H9 (cell line): ENCODE results near the gene HNF4A. TPM values are rescaled to one million over a fixed set of nuclear protein-coding genes. Genes with fewer than 3 reads are reported as not detected.

Source experiments
- DNase-seq: peaks from one replicate; pipeline ENCODE4 v3.0.0-alpha.2; 2017
- H2AFZ ChIP-seq: one replicate; pipeline ENCODE4 v1.6.1; 2013; ENCODE audit warnings: mild to moderate bottlenecking, low read length, control low read depth, moderate library complexity
- H2AK5ac ChIP-seq: 2 replicates; pipeline ENCODE4 v1.6.1; 2013; ENCODE audit warnings: low read length, control low read depth, mixed read lengths; ENCODE audit not compliant: insufficient read length
- H2BK120ac ChIP-seq: one replicate; pipeline ENCODE4 v1.6.1; 2013; ENCODE audit warnings: low read depth, mild to moderate bottlenecking, low read length, control low read depth, inconsistent platforms; ENCODE audit not compliant: poor library complexity, severe bottlenecking
- H2BK12ac ChIP-seq: 2 replicates; pipeline ENCODE4 v1.6.1; 2013; ENCODE audit warnings: low read length, control low read depth, mixed read lengths, low read depth; ENCODE audit not compliant: insufficient read length
- H2BK15ac ChIP-seq: 2 replicates; pipeline ENCODE4 v1.6.1; 2013; ENCODE audit warnings: low read depth, low read length, control low read depth
- H2BK20ac ChIP-seq: one replicate; pipeline ENCODE4 v1.6.1; 2013; ENCODE audit warnings: low read depth, mild to moderate bottlenecking, low read length, control low read depth, inconsistent platforms; ENCODE audit not compliant: poor library complexity, severe bottlenecking
- H2BK5ac ChIP-seq: 2 replicates; pipeline ENCODE4 v1.6.1; 2013; ENCODE audit warnings: low read length, control low read depth, mixed read lengths; ENCODE audit not compliant: insufficient read length
- H3K14ac ChIP-seq: 2 replicates; pipeline ENCODE4 v1.6.1; 2013; ENCODE audit warnings: low read length, control low read depth; ENCODE audit not compliant: insufficient read depth
- H3K18ac ChIP-seq: 2 replicates; pipeline ENCODE4 v1.6.1; 2013; ENCODE audit warnings: low read depth, mild to moderate bottlenecking, mixed read lengths, low read length, control low read depth; ENCODE audit not compliant: insufficient read length
- H3K23ac ChIP-seq: 2 replicates; pipeline ENCODE4 v1.6.1; 2013; ENCODE audit warnings: low read length, control low read depth, mixed read lengths, low read depth; ENCODE audit not compliant: insufficient read length
- H3K23me2 ChIP-seq: 2 replicates; pipeline ENCODE4 v1.6.1; 2013; ENCODE audit warnings: low read depth, mild to moderate bottlenecking, mixed read lengths, low read length, control low read depth; ENCODE audit not compliant: insufficient read length, poor library complexity, severe bottlenecking
- H3K27ac ChIP-seq: 2 replicates; pipeline ENCODE4 v1.5.1; 2013; ENCODE audit warnings: low read length, control low read depth, mixed read lengths, low read depth; ENCODE audit not compliant: insufficient read length
- H3K27me3 ChIP-seq: 2 replicates; pipeline ENCODE4 v1.6.1; 2013; ENCODE audit warnings: low read length, control low read depth, inconsistent platforms; ENCODE audit not compliant: insufficient read depth
- H3K4ac ChIP-seq: 2 replicates; pipeline ENCODE4 v1.6.1; 2013; ENCODE audit warnings: low read depth, mild to moderate bottlenecking, control low read depth, inconsistent platforms, low read length, moderate library complexity
- H3K4me1 ChIP-seq: 2 replicates; pipeline ENCODE4 v1.6.1; 2013; ENCODE audit warnings: low read length, control low read depth, inconsistent platforms; ENCODE audit not compliant: insufficient read depth
- H3K4me2 ChIP-seq: 2 replicates; pipeline ENCODE4 v1.6.1; 2013; ENCODE audit warnings: low read length, control low read depth, mixed read lengths; ENCODE audit not compliant: insufficient read length, insufficient read depth
- H3K56ac ChIP-seq: 2 replicates; pipeline ENCODE4 v1.6.1; 2013; ENCODE audit warnings: low read depth, mild to moderate bottlenecking, mixed read lengths, low read length, control low read depth; ENCODE audit not compliant: insufficient read length
- H3K79me1 ChIP-seq: 2 replicates; pipeline ENCODE4 v1.6.1; 2013; ENCODE audit warnings: low read depth, mild to moderate bottlenecking, moderate library complexity, low read length, control low read depth, inconsistent platforms; ENCODE audit not compliant: insufficient read depth, poor library complexity, severe bottlenecking
- H3K79me2 ChIP-seq: 2 replicates; pipeline ENCODE4 v1.6.1; 2013; ENCODE audit warnings: low read length, control low read depth, inconsistent platforms; ENCODE audit not compliant: insufficient read depth
- H3K9ac ChIP-seq: 2 replicates; pipeline ENCODE4 v1.6.1; 2013; ENCODE audit warnings: low read length, control low read depth, mixed read lengths; ENCODE audit not compliant: insufficient read length; ENCODE audit errors: extremely low read depth
- H3K9me3 ChIP-seq: one replicate; pipeline ENCODE4 v1.6.1; 2013; ENCODE audit warnings: low read depth, low read length, inconsistent platforms; ENCODE audit not compliant: control insufficient read depth
- H3T11ph ChIP-seq: one replicate; pipeline ENCODE4 v1.6.1; 2013; ENCODE audit warnings: mild to moderate bottlenecking, low read length, control low read depth, inconsistent platforms
- H4K20me1 ChIP-seq: one replicate; pipeline ENCODE4 v1.6.1; 2013; ENCODE audit not compliant: control insufficient read depth, insufficient read length, insufficient read depth
- H4K5ac ChIP-seq: 2 replicates; pipeline ENCODE4 v1.6.1; 2013; ENCODE audit warnings: low read depth, mild to moderate bottlenecking, mixed read lengths, low read length, control low read depth; ENCODE audit not compliant: insufficient read length
- H4K8ac ChIP-seq: replicated peaks from 2 replicates; pipeline ENCODE4 v1.6.1; 2013; ENCODE audit warnings: low read length, control low read depth, mixed read lengths, low read depth; ENCODE audit not compliant: insufficient read length
- H4K91ac ChIP-seq: 2 replicates; pipeline ENCODE4 v1.6.1; 2013; ENCODE audit warnings: low read depth, mild to moderate bottlenecking, moderate library complexity, mixed read lengths, low read length, control low read depth; ENCODE audit not compliant: insufficient read length
- H3K27ac Mint-ChIP-seq, 3 experiments: 2 replicates in 2 of 3; 3 replicates in 1 of 3; pipeline ENCODE4 v1.8.0; 2020 to 2021; ENCODE audit warnings: mixed read lengths in 3 of 3, mild to moderate bottlenecking in 1 of 3, moderate library complexity in 1 of 3
- H3K27me3 Mint-ChIP-seq: 2 replicates; pipeline ENCODE4 v1.8.0; 2021; ENCODE audit warnings: low read depth, mild to moderate bottlenecking, moderate library complexity, mixed read lengths
- H3K36me3 Mint-ChIP-seq, 3 experiments: 2 replicates in 2 of 3; 3 replicates in 1 of 3; pipeline ENCODE4 v1.8.0; 2020 to 2021; ENCODE audit warnings: low read depth in 3 of 3, mixed read lengths in 3 of 3; ENCODE audit not compliant: insufficient read depth in 1 of 3
- H3K4me1 Mint-ChIP-seq, 2 experiments: 2 replicates each; pipeline ENCODE4 v1.8.0; 2020; ENCODE audit warnings: mixed read lengths in 2 of 2
- H3K4me3 Mint-ChIP-seq, 2 experiments: 2 replicates in 1 of 2; 3 replicates in 1 of 2; pipeline ENCODE4 v1.8.0; 2020 to 2021; ENCODE audit warnings: mild to moderate bottlenecking in 2 of 2, mixed read lengths in 2 of 2, moderate library complexity in 1 of 2
- H3K9me3 Mint-ChIP-seq, 2 experiments: 2 replicates in 1 of 2; 3 replicates in 1 of 2; pipeline ENCODE4 v1.8.0; 2020; ENCODE audit warnings: mild to moderate bottlenecking in 2 of 2, mixed read lengths in 2 of 2, moderate library complexity in 1 of 2
- CTCF ChIP-seq: fragments of 200-600 bp; sonication (generic); conservative IDR thresholded peaks from 3 replicates; pipeline ENCODE4 v1.8.0; 2021; ENCODE audit warnings: antibody characterized with exemption, mild to moderate bottlenecking
- WGBS: extraction: QIAGEN DNeasy Blood & Tissue Kit; methylation state at CpG from one replicate; pipeline ENCODE4 v1.1.7; 2013; ENCODE audit warnings: missing lambda C conversion rate, low lambda C conversion rate, mixed read lengths; ENCODE audit not compliant: insufficient read length; ENCODE audit errors: extremely low coverage; 5-methylcytosine and 5-hydroxymethylcytosine counted together
- total RNA-seq: library from RNA; stranded (reverse); gene quantifications from 2 replicates; pipeline ENCODE4 v1.2.1, GENCODE V29; 2021

The HNF4A gene
- total RNA-seq, 1 experiment from 2014 or later: not detected

- Histone ChIP-seq H4K8ac (no peak overlapping the region), H3K23ac (no peak overlapping the region), H3T11ph (no peak overlapping the region), H3K27me3 (no peaks in the 10 kb centered on the region), H3K9me3 (no peaks in the 10 kb centered on the region), H3K79me1 (no peaks in the 10 kb centered on the region), H2BK5ac (no peak overlapping the region), H2AFZ (no peak overlapping the region), H2BK15ac (no peak overlapping the region), H3K23me2 (no peaks in the 10 kb centered on the region), H2BK20ac (no peak overlapping the region), H3K4me1 (no peaks in the 10 kb centered on the region), H3K56ac (no peak overlapping the region), H2BK12ac (no peak overlapping the region), H3K79me2 (no peaks in the 10 kb centered on the region), H3K18ac (no peak overlapping the region), H3K14ac (no peak overlapping the region), H3K9ac (no peak overlapping the region), H4K20me1 (no peaks in the 10 kb centered on the region), H2BK120ac (no peak overlapping the region), H2AK5ac (no peak overlapping the region), H4K91ac (no peak overlapping the region), H3K4me2 (no peak overlapping the region), H4K5ac (no peak overlapping the region), H3K4ac (no peak overlapping the region), H3K27ac (no peak overlapping the region)
- no peak overlapping the region for H3K4me3 Mint-ChIP-seq
- WGBS: no CpG with 5 or more reads among the region's 3 CpGs
- peaks cover 3% of the 10 kb centered on the region for H3K27me3 Mint-ChIP-seq
- TF ChIP-seq CTCF: no peak
- no peak overlapping the region for H3K27ac Mint-ChIP-seq
- H3K9me3 Mint-ChIP-seq: no peaks in the 10 kb centered on the region
- no peaks in the 10 kb centered on the region for H3K36me3 Mint-ChIP-seq
- peaks cover 0 to 4% of the 10 kb centered on the region in 2 experiments; a peak in 2 of 4 replicates for H3K4me1 Mint-ChIP-seq
- no peak for DNase-seq
Measured at GRCh38 chr20:44450281-44450889, 94.9 kb downstream of the HNF4A start.
